Left colon (tissue), 2 donors: ENCODE data around the gene GLDC. TPM values are rescaled to one million over a fixed set of nuclear protein-coding genes. Genes with fewer than 3 reads are reported as not detected.
"Not testable (repeated sequence)": the region's sequence is repeated elsewhere in the genome, so short reads cannot be mapped to it uniquely, and the experiment has no call there.

Source experiments
- ATAC-seq: fragments of 200-7000 bp; cut with Tn5 transposase; one replicate; pipeline ENCODE4 v1.9.1; 2020; ENCODE audit warnings: mild to moderate bottlenecking, moderate library complexity
- DNase-seq, 2 donors: peaks; one replicate each; pipeline ENCODE4 v3.0.0-alpha.2; 2020
- intact Hi-C, 2 donors: fragments of 100-400 bp; cut with DNase I in 1 of 2; cut with micrococcal nuclease in 1 of 2; formaldehyde crosslinking; loops; one replicate each; pipeline versions ENCODE4 v1.11.2 to v1.14.0; 2022; cut with DNase I, micrococcal nuclease
- total RNA-seq, 2 donors: library from RNA; stranded (reverse); fragmentation: NEBNext Ultra II Directional; extraction: Animal tissue kit (Norgen Biotek cat#: 25700); gene quantifications; one replicate each; pipeline ENCODE4 v1.2.1, GENCODE V29; 2021
- donor health status: DM: no; HTN: no; CAD: no.
- donor health status: DM: yes; HTN: yes; CAD: no.

The GLDC gene
- total RNA-seq, 2 donors from 2014 or later, result 0.70 to 2.2 TPM

DNA sequence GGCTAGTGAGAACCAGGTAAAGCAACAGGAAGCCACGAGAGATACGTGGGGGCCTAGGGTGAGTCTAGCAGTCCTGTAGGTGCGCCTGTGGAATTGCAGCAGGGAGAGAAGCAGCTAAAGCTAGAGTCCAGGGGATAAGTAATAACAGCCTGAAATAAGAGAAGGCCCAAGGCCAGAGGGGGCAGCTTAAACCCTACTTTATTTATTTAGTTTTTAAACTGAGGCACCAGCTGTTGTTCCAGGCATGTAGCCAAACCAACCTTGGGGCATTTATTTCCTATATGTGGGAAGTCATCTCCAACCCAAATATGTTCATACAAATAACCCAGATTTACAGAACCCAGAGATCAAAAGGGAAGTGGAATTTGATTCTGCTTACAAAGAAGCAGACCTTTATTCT lies 93.5 kb downstream of the GLDC start:
- no peak for DNase-seq
- intact Hi-C loops, result no loop called here
- ATAC-seq, result no peak

DNA sequence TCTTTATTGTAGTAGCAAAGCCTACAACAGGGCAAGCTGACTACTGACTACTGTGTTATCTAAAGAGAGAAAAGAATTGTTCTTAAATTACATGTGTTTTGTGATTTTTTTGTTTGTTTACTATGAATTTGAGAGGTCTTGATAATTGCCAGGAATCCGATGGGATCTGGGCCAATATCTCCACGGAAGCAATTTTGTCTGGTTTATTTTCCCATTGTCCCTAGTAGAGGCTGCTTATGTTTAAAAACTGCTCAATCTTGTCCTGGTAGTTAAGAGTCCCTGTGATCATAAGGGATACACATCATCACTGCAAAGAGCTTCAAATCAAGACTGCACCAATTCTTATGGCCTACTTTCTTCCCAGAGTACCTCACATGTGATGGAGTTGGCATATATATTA lies 94.4 kb downstream of the GLDC start:
- no peak for ATAC-seq
- intact Hi-C loops, result no loop called here
- DNase-seq, result no peak

DNA sequence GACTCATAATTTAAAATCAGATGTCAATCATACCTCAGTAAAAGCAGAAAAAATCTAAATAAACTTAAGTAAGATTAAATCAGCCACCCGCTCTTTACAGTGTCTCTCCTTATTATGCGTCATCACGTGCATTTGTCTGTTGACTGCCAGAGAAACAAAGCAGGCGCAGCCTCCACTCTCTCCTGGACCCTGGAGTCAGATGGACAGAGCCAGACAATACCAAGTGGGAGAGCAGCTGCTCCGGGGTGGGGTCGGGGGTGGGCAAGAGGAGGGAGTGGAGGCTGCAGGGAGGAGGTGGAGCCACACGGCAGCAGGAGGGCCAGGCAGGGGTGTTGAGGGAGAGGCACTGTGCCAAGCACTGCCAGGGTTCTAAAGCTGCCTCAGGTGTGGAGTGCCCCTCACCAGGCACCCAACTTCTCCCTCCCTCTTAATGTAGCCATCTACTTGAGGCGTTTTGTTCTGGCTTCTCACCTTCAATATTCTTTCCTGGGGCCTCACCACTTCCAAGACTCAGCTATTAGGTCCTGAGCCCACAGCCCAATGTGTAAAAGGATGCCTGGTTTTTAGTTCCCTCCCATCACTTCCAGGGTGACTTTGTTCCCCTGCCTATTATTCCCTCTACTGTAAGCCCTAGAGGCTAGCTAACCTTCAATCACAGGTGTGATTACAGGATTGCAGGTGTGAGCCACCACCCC lies 96.3 kb downstream of the GLDC start:
- ATAC-seq, result no peak
- intact Hi-C loops, result no loop called here
- no peak for DNase-seq

DNA sequence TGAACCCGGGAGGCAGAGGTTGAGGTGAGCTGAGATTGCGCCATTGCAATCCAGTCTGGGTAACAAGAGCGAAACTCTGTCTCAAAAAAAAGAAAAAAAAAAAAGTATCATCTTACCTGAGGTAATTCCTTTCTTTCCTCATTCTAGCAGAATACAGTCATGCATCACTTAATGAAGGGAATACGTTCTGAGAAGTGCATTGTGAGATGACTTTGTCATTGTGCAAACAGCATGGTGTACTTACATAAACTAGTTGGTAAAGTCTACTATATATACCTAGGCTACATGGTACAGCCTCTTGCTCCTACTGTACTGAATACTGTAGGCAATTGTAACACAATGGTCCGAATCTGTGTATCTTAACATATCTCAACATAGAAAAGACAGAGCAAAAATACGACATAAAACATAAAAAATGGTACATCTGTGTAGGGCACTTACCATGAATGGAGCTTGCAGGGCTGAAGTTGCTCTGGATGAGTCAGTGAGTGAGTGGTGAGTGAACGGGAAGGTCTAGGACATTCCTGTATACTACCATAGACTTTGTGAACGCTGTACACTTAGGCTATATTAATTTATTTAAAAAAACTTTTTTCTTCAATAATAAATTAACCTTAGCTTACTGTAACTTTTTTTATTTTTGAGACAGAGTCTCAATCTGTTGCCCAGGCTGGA lies 100.4 kb downstream of the GLDC start:
- no peak for ATAC-seq
- no peak for DNase-seq
- intact Hi-C loops, result no loop called here

DNA sequence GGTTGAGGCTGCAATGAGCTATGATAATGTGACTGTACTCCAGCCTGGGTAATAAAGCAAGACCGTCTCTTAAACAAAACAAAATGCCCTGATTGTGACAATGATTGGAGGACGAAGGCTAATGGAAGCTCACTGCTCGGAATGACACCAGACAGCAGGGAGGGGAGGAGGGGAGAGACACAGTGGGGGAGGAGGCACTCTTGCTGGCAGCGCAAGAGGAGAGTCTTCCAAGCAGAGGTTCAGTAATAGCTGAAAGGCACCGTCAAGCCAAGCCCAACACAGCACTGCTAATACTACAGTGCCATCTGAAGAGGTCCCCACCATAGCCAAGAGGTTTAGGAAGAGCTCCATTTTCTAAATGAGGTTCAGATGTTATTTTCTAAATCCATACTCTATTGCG lies 102.3 kb downstream of the GLDC start:
- intact Hi-C loops, result no loop called here
- no peak for DNase-seq
- ATAC-seq, result no peak

DNA sequence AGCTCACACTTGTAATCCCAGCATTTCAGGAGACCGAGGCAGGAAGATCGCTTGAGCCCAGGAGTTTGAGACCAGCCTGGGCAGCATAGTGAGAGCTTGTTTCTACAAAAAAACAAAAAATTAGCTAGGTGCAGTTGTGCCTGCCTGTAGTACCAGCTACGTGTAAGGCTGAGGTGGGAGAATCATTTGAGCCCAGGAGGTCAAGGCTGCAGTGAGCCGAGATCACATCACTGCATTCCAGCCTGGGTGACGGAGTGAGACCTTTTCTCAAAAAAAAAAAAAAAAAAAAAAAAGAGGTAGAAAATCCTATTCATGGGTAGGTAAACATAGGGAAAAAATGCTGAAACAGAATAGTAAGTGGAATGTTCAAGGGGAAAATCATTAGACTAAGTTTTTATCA lies 102.9 kb downstream of the GLDC start:
- ATAC-seq, DNase-seq, intact Hi-C loops: not testable (repeated sequence)

DNA sequence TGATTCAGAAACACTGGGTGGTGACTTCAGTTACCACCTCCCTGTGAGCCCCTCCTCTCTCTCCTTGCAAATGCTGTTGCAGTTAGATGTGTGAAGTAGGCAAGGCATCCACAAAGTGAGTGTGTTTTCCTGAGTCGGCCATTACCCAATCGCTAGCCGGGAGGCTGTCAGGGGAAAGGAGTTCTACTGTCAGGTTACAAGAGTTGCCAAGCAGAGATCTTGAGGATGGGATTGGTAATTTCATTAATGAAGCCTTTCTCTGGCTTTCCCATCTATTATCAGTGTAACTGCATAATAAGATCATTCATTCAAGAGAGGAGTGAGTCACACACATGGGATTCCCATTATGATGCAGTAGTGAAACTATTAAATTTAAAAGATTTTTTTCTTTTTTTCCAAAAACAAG lies 106.9 kb downstream of the GLDC start:
- ATAC-seq, result no peak
- DNase-seq, result no peak
- intact Hi-C loops, result no loop called here

DNA sequence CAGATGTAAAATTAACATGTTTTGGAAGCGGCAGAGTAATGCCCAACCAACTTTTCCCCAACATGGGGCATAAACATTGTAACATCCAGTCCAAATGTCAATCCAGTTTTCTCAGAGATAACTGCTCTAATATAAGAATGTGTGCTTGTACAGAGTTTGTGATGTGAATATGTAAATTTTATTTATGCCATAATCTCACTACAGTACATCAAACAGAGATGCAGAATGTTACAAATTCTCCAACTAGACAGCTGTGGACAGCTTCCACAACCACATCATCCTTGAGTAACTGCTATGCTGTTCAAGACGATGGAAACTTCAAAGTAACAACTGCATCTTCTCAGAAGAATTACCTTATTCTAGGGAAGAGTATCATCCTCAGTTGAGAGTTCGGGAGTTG lies 109.9 kb downstream of the GLDC start:
- DNase-seq (no peak), ATAC-seq (no peak)
- intact Hi-C loops, result no loop called here

DNA sequence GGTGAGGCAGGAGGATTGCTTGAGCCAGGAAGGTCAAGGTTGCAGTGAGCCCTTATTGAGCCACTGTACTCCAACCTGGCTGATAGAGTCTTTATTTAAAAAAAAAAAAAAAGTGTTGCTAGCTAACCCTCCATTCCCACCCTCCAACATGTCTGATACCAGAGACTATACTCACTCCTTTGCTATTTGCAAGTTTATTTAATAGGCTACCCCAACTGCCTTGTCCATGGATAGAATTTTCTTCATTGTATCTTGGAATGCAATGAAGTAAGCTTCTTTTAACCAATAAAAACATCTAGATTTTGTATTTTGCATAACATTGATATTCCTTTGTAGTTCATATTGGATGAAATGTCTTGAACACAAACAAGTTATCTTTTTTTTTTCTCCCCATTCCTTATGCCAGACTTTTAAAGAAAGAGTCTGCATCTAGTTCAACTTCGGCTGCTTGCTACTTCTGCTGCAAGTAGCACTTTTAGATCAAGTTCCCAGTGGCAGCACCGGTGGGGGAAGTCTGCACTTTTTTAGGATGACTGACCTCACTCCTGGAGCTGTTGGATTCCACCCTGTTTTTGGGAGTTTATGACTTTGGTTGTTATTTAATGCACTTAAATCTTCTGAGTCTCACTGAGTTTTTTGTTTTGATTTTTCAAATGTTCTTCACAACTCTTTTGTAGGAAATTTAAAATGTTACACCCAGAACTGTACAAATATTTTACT lies 120.0 kb downstream of the GLDC start:
- intact Hi-C loops, result no loop called here
- DNase-seq, result no peak

DNA sequence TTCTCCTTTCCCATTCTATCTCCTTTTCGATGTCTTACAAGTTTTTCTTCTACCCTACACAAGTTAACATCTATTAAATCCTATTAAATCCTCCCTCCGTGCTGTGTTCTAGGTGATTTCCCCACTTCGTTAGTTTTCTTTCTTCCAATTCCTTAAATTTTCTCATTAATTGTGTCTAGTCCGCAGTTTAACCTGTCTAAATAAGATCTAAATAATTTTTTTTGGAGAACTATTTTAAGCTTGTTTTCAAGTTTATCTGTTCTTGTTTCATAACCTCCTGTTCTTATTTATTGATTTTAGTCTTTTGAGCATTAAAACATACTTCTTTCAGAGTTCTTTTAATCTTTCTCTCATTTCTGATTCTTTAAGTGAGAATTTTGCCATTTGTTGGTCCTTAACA lies 123.3 kb downstream of the GLDC start:
- ATAC-seq (no peak), DNase-seq (no peak)
- intact Hi-C loops, result no loop called here

More for the DNA sequence above, 120.0 kb downstream of the GLDC start:
- no peak for ATAC-seq

DNA sequence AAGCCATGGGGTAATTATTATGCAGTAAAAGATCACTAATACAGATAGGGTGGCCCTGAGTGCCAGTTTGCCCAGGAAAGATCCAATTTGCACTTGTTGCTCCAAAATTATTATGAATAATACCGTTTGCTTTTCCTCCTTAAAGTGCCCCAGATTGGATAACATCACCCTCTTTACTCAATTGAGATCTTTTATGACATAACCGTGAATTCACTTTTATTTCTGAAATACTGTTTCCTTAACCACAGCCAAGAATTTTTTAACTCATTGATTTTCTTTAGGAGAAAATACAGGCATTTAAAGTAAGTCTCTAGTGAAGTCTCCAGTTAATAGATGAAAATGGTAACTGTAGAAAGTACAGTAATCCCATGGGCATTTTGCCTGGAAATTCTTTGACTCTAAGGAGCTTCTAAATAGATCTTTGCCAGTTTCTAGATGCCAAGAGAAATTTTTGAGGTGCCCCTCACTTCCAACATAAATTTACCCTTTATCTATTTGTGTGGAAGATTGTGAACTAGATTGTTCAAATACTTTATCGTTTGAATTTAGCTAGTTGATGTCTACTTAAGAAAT lies 133.4 kb downstream of the GLDC start:
- intact Hi-C loops, result loop anchor here in 1 of 2 donors (10.0 kb wide), 1 partner anchor 153 kb away; no protein-coding TSS in a partner anchor
- ATAC-seq (no peak), DNase-seq (no peak)

DNA sequence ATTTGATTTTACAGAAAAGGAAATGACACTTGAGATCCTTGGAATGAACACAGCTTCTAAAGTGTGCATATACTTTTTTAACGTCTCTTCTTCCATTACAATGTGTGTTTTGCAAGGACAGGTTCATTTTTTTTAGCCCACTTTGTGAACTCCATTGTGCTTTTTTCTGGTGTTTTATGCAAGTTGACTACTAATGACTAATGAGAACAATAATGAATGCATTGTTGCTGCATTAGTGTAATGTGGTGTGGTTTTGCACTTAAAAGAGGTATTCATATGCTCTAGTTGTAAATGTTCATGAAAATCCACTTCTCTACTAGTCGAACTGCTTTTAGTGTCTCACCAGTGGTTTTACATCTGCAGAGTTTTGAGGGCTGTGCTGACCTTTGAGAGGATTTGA lies 139.0 kb downstream of the GLDC start:
- no peak for ATAC-seq
- intact Hi-C loops, result no loop called here
- DNase-seq, result no peak

DNA sequence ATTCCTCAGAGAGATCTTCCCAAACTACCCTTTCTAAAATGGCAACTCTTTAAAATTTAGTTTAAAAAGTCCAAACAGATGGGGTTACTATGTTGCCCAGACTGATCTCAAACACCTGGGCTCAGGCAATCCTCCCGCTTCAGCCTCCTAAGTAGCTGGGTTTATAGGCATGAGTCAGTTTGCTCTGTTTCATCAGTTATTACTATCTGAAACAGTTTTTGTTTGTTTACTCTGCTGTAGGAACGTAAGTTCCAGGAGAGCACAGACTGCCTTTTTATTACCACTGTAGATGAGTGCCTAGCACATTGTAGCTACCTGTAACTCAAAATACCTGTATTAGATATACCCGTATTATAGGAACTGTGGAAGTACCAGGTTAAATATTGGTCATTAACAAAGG lies 143.1 kb downstream of the GLDC start:
- no peak for DNase-seq
- intact Hi-C loops, result no loop called here
- ATAC-seq, result peak; percentile 80

DNA sequence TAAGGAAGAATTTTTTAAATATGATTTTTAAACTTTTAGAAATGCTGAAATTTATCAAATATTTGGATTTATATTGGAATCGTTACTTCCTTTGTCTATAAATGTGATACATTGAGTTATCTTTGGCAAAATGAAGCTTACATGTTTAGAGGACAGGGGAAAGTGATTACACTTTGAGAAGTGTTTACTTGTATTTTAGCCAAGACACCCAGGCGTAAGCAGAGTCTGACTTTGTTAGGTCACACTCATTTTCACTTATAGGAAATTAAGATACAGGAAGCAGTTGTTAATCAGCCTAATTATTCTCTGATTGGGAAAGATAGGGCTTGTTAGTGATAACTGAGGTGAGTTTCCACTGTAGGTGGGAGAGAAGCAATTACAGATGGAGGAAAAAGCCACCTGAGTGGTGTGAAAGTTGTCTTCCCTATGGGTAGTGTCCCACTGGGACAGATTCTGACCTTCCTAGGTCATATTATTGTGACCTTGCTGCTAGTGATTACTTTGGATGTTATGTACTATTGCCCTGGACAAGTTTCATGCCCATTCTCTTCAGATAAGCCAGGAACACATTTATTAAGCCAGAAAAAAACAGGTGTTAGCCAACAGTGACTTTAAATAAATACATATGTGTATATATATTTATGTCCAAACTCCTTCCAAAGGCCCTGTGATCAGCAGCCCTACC lies 143.9 kb downstream of the GLDC start:
- intact Hi-C loops, result no loop called here
- DNase-seq (no peak), ATAC-seq (no peak)

DNA sequence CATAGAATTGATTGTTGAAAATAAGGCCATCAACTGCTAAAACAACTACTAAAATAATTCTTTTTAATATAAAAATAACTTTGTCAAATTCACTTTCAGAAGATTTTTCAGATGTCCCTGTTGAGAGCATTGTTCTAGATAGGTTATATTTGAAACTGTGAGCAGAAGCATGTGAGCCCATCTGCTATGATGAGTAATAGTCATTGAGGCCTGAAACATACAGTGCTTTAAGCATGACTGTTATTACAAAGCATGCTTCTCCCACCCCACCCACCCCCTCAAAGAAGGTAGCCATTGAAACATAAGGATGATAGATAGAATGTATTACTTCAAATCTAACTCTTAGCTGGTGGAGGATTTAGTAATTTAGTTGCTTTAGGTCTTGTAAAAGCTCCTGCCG lies 146.5 kb downstream of the GLDC start:
- intact Hi-C loops, result no loop called here
- DNase-seq (no peak), ATAC-seq (no peak)

DNA sequence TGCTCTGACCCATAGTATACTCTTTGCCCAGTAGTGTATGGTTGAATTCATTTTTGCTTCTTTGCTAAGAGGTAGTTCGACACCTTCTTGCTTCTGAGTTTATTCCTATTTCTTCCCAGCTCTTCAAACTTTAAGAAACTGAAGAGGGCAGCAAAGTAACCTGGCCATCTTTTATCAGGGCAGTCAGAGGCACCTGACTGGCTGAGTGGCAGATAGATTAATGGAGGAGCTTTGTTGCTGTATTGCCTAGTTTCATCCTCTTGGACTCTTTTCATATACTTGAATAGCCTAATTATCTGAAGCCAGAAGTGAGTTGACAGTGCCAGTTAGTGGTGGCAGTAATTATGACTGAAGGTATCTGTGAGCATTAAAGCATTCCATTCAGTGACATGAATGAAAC lies 150.1 kb downstream of the GLDC start:
- no peak for DNase-seq
- ATAC-seq, result no peak
- intact Hi-C loops, result no loop called here

DNA sequence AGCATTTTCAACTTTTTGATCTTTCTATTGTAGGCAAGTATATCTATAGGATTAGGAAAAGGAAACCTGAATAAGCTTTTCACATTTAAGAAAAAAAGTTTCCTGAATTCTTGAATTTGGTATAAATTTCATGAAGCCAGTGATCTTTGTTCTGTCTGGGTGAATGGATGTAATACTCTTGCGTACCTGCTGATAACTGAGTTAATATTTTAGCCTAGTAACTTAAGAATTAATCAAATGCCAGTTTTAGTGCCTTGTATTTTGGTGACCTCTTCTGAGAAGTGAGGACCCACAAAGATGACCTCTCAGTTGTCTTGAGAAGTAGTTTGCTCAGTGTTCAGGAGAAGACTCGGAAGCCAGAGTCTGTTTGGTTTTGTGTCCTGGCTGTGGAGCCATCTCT lies 154.7 kb downstream of the GLDC start:
- intact Hi-C loops, result no loop called here
- no peak for ATAC-seq
- no peak for DNase-seq

DNA sequence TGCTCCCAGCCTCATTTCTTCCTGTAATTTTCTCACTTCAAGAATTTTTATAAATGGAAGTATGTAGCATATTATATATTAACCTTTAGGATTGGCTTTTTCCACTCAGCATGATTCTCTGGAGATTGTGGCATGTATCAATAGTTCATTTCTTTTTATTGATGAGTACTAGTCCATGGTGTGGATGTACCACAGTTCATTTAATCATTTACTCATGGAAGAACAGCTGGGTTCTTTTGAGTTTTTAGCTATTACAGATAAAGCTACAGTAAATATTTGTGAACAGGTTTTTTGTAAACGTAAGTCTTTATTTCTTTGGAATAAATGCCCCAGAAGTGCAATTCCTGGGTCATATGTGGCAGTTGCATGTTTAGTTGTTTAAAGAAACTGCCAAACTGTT lies 156.4 kb downstream of the GLDC start:
- no peak for DNase-seq
- intact Hi-C loops, result no loop called here
- no peak for ATAC-seq

DNA sequence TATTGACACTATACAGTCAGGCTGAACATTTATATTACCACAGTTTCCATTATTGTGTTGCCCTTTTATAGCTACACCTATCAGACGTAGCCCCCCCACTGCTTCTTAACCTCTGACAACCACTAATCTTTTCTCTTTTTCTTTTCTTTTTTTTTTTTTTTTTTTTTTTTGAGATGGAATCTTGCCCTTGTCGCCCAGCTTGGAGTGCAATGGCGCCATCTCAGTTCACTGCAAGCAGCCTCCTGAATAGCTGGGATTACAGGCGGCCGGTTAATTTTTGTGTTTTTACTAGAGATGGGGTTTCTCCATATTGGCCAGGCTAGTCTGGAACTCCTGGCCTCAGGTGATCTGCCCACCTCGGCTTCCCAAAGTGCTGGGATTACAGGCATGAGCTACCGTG lies 157.1 kb downstream of the GLDC start:
- intact Hi-C loops, result no loop called here
- ATAC-seq, result no peak

More for the DNA sequence above, 157.1 kb downstream of the GLDC start:
- DNase-seq, result no peak
